HG02588 (cell line): ENCODE measurements around the gene TRAF7.

Experiments
- ATAC-seq: cut with Tn5 transposase; IDR thresholded peaks from one replicate; pipeline ENCODE4 v1.9.1; 2021; ENCODE audit warnings: mild to moderate bottlenecking, moderate library complexity; ENCODE audit not compliant: unreplicated experiment

Gene TRAF7

GRCh38 chr16:2163211-2163881, 7.8 kb downstream of the TRAF7 start:
- ATAC-seq: no peak

- no peak for ATAC-seq
Measured at GRCh38 chr16:2165861-2166260, 10.3 kb downstream of the TRAF7 start.

GRCh38 chr16:2166263-2167067, 10.9 kb downstream of the TRAF7 start:
- ATAC-seq: no peak

- no peak for ATAC-seq
Measured at GRCh38 chr16:2167068-2167638, 11.6 kb downstream of the TRAF7 start.

GRCh38 chr16:2170080-2170479, 14.5 kb downstream of the TRAF7 start:
- ATAC-seq: no peak

GRCh38 chr16:2170587-2171435, 15.2 kb downstream of the TRAF7 start:
- no peak for ATAC-seq

GRCh38 chr16:2171601-2172178, 16.1 kb downstream of the TRAF7 start:
- ATAC-seq: no peak

GRCh38 chr16:2172688-2173335, 17.2 kb downstream of the TRAF7 start:
- no peak for ATAC-seq

- ATAC-seq: no peak
Measured at GRCh38 chr16:2173366-2173765, 17.8 kb downstream of the TRAF7 start.

GRCh38 chr16:2173916-2174315, 18.3 kb downstream of the TRAF7 start:
- no peak for ATAC-seq

GRCh38 chr16:2174396-2175131, 19.0 kb downstream of the TRAF7 start:
- ATAC-seq: no peak

GRCh38 chr16:2175454-2175853, 19.9 kb downstream of the TRAF7 start:
- ATAC-seq: no peak

GRCh38 chr16:2176047-2176446, 20.5 kb downstream of the TRAF7 start:
- no peak for ATAC-seq

- no peak for ATAC-seq
Measured at GRCh38 chr16:2177101-2177500, 21.5 kb downstream of the TRAF7 start.

- ATAC-seq: no peak
Measured at GRCh38 chr16:2177561-2177960, 22.0 kb downstream of the TRAF7 start.

GRCh38 chr16:2178321-2179106, 22.9 kb downstream of the TRAF7 start:
- no peak for ATAC-seq

- ATAC-seq: no peak
Measured at GRCh38 chr16:2179107-2179501, 23.5 kb downstream of the TRAF7 start.

- ATAC-seq: no peak
Measured at GRCh38 chr16:2179576-2179975, 24.0 kb downstream of the TRAF7 start.

- no peak for ATAC-seq
Measured at GRCh38 chr16:2180461-2180860, 24.9 kb downstream of the TRAF7 start.
